T-cell (primary cell): ENCODE results near the gene DPP10. TPM values are rescaled to one million over a fixed set of nuclear protein-coding genes. Genes with fewer than 3 reads are reported as not detected.

Experiments
- ATAC-seq, 4 experiments: fragments of 200-7000 bp in 3 of 4; fragments of 150-1000 bp in 1 of 4; cut with Tn5 transposase; replicated peaks in 1 of 4; 1 replicate in 3 of 4; 2 replicates in 1 of 4; pipeline ENCODE4 v1.10.0; 2021; ENCODE audit warnings: moderate library complexity in 3 of 4, mild to moderate bottlenecking in 2 of 4, moderate number of reproducible peaks in 1 of 4
- CTCF ChIA-PET, 2 donors: fragments of 300-600 bp; sonication (Branson Sonifier 250); formaldehyde crosslinking; loops; one replicate each; lab custom pipeline; 2022; ENCODE audit warnings: antibody characterized with exemption in 2 of 2; lab: Charles Lee
- POLR2A ChIA-PET, 2 donors: fragments of 300-600 bp; sonication (Branson Sonifier 250); formaldehyde crosslinking; loops; one replicate each; lab custom pipeline; 2022; ENCODE audit warnings: antibody characterized with exemption in 2 of 2; lab: Charles Lee
- DNase-seq, 35 experiments: peaks; one replicate each; pipeline versions ENCODE4 v3.0.0 to v3.0.0-alpha.2; 2013 to 2023
- H3K27ac ChIP-seq: one replicate; pipeline ENCODE4 v1.5.1; 2013; ENCODE audit warnings: low read length
- H3K27me3 ChIP-seq, 2 experiments: replicated peaks in 1 of 2; 1 replicate in 1 of 2; 2 replicates in 1 of 2; pipeline versions ENCODE4 v1.6.1 to v1.7.0; 2013; ENCODE audit warnings: low read length in 1 of 2, mixed read lengths in 1 of 2; ENCODE audit not compliant: control insufficient read depth in 2 of 2, insufficient read depth in 2 of 2; ENCODE audit errors: extremely low read depth in 1 of 2
- H3K36me3 ChIP-seq, 2 donors: 1 replicate in 1 of 2; 2 replicates in 1 of 2; pipeline versions ENCODE4 v1.6.1 to v1.7.0; 2013; ENCODE audit warnings: low read length in 1 of 2; ENCODE audit not compliant: control insufficient read depth in 2 of 2, insufficient read depth in 1 of 2; ENCODE audit errors: extremely low read depth in 1 of 2
- H3K4me1 ChIP-seq, 2 experiments: 1 replicate in 1 of 2; 2 replicates in 1 of 2; pipeline versions ENCODE4 v1.6.1 to v1.7.0; 2013; ENCODE audit warnings: low read length in 2 of 2, mixed read lengths in 1 of 2; ENCODE audit not compliant: insufficient read depth in 2 of 2, control insufficient read depth in 1 of 2; ENCODE audit errors: extremely low read depth in 1 of 2
- H3K4me3 ChIP-seq, 2 donors: 1 replicate in 1 of 2; 2 replicates in 1 of 2; pipeline versions ENCODE4 v1.5.1 to v1.7.0; 2013; ENCODE audit warnings: mild to moderate bottlenecking in 2 of 2, low read length in 1 of 2, moderate library complexity in 1 of 2; ENCODE audit not compliant: control insufficient read depth in 1 of 2; ENCODE audit errors: extremely low read depth in 1 of 2
- H3K9me3 ChIP-seq: 2 replicates; pipeline ENCODE4 v1.7.0; 2013
- H3K27ac Mint-ChIP-seq, 2 donors: one replicate each; pipeline ENCODE4 v1.8.0; 2020 to 2021; ENCODE audit warnings: mild to moderate bottlenecking in 2 of 2, mixed read lengths in 2 of 2
- H3K27me3 Mint-ChIP-seq, 2 donors: one replicate each; pipeline ENCODE4 v1.8.0; 2021 to 2022; ENCODE audit warnings: mixed read lengths in 2 of 2
- H3K36me3 Mint-ChIP-seq: one replicate; pipeline ENCODE4 v1.8.0; 2021; ENCODE audit warnings: mixed read lengths
- H3K4me1 Mint-ChIP-seq, 3 donors: one replicate each; pipeline ENCODE4 v1.8.0; 2020 to 2022; ENCODE audit warnings: mixed read lengths in 3 of 3, mild to moderate bottlenecking in 1 of 3
- H3K4me3 Mint-ChIP-seq, 3 donors: one replicate each; pipeline ENCODE4 v1.8.0; 2020 to 2022; ENCODE audit warnings: mild to moderate bottlenecking in 3 of 3, mixed read lengths in 3 of 3, moderate library complexity in 3 of 3
- H3K9me3 Mint-ChIP-seq, 3 donors: one replicate each; pipeline ENCODE4 v1.8.0; 2020 to 2022; ENCODE audit warnings: mixed read lengths in 3 of 3
- WGBS: methylation state at CpG from one replicate; pipeline ENCODE4 v1.1.5; 2013; ENCODE audit warnings: missing lambda C conversion rate; ENCODE audit not compliant: insufficient coverage; 5-methylcytosine and 5-hydroxymethylcytosine counted together
- total RNA-seq, 35 experiments: library from RNA in 6 of 35; stranded (reverse) in 6 of 35; fragments of 120-200 nt in 1 of 35; gene quantifications; one replicate each; pipeline versions ENCODE4 v1.2.1 to v1.2.4 and lab custom pipeline; 2013 to 2026

DPP10 gene
- total RNA-seq, 5 donors from 2014 or later (not counting 1 experiment from before 2014, with no cell fraction given), result not detected

DNA sequence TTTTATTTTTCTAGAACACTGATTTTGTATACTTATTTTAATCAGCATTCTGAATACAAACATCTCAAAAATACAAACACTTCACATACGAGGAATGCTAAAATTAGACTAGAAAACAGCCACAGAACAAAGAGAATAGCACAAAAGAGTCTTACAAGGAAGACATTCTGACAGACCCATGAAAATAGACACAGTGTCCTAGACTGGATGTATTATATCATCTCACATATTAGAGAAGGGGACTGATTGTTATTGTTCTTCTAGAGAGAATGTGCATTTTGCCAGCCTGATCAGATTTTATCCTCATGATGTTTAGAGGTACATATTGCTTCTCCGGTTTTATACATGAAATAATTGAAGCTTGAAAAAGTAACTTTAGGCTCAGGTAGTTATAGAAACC lies 357.9 kb downstream of the DPP10 start:
- no peaks in the 10 kb centered on the region for H3K4me1 Mint-ChIP-seq

DNA sequence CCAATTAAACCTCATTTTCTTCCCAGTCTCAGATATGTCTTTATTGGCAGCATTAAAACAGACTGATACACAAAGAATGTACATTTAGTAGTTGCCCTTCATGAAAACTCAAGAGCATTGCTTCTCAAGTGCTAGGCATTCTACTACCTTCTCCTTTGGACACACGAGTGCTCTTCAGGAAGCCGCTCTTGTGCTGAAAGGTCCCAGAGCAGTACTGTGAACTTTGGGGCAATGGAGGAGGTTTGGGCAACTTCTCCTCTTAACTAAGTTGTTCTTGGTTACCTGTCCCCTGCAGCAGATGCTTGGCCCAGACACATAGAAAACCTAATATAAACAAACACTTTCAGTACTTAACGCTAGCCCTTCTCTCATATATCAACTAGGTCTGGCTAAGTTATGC lies 362.8 kb downstream of the DPP10 start:
- Mint-ChIP-seq H3K9me3 (no peaks in the 10 kb centered on the region), H3K27me3 (no peaks in the 10 kb centered on the region), H3K36me3 (no peaks in the 10 kb centered on the region), H3K4me3 (no peak overlapping the region), H3K4me1 (no peaks in the 10 kb centered on the region), H3K27ac (no peak overlapping the region)
- ChIA-PET CTCF (no interaction called here), POLR2A (no interaction called here)
- DNase-seq, result no peak
- no peak for ATAC-seq
- Histone ChIP-seq H3K4me1 (no peaks in the 10 kb centered on the region), H3K36me3 (no peaks in the 10 kb centered on the region), H3K27me3 (no peaks in the 10 kb centered on the region), H3K4me3 (no peak overlapping the region), H3K27ac (no peak overlapping the region), H3K9me3 (no peaks in the 10 kb centered on the region)
- WGBS, result 83% methylated on average over 3 of the region's 3 CpGs

More for the DNA sequence above, 357.9 kb downstream of the DPP10 start:
- no peak overlapping the region for H3K27ac Mint-ChIP-seq
- Histone ChIP-seq H3K4me1 (no peaks in the 10 kb centered on the region), H3K27me3 (no peaks in the 10 kb centered on the region), H3K36me3 (no peaks in the 10 kb centered on the region), H3K27ac (no peak overlapping the region), H3K4me3 (no peak overlapping the region), H3K9me3 (no peaks in the 10 kb centered on the region)
- H3K36me3 Mint-ChIP-seq, result no peaks in the 10 kb centered on the region
- ATAC-seq (no peak), DNase-seq (no peak)
- WGBS, result no CpG with 5 or more reads among the region's 2 CpGs
- CTCF ChIA-PET, result no interaction called here
- peaks cover 0 to 16% (median 4%) of the 10 kb centered on the region in 3 donors for H3K9me3 Mint-ChIP-seq
- no peak overlapping the region for H3K4me3 Mint-ChIP-seq
- POLR2A ChIA-PET, result no interaction called here
- no peaks in the 10 kb centered on the region for H3K27me3 Mint-ChIP-seq

DNA sequence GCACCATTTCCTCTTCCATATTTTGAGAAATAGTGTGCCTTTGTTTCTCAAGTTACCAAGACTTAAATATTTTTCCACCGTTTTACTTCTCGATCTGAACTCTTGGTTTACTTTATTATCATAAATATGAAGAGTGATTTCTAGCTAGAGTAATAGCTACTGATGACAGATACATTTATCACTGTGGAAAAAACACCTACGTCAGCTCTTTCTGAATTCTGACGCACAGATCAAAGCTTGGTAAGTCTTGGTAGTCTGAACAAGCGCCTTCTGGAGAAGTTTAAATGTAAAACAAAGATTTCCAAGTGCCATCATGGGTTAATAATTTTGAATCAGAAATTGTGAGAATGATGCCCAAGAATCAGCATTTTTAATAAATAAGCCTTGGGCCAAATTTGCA lies 367.7 kb downstream of the DPP10 start:
- no peaks in the 10 kb centered on the region for H3K36me3 ChIP-seq
- H3K4me1 ChIP-seq, result no peaks in the 10 kb centered on the region
- no peak for ATAC-seq
- H3K27me3 ChIP-seq, result no peaks in the 10 kb centered on the region
- Mint-ChIP-seq H3K9me3 (peaks cover 0 to 5% (median 0%) of the 10 kb centered on the region in 3 donors), H3K4me3 (no peak overlapping the region), H3K27ac (no peak overlapping the region), H3K27me3 (no peaks in the 10 kb centered on the region), H3K4me1 (peaks cover 0 to 4% (median 0%) of the 10 kb centered on the region in 3 donors), H3K36me3 (no peaks in the 10 kb centered on the region)
- no CpG with 5 or more reads among the region's 5 CpGs for WGBS
- ChIA-PET POLR2A (no interaction called here), CTCF (no interaction called here)
- H3K4me3 ChIP-seq, result no peak overlapping the region
- no peaks in the 10 kb centered on the region for H3K9me3 ChIP-seq
- no peak for DNase-seq
- H3K27ac ChIP-seq, result no peak overlapping the region

DNA sequence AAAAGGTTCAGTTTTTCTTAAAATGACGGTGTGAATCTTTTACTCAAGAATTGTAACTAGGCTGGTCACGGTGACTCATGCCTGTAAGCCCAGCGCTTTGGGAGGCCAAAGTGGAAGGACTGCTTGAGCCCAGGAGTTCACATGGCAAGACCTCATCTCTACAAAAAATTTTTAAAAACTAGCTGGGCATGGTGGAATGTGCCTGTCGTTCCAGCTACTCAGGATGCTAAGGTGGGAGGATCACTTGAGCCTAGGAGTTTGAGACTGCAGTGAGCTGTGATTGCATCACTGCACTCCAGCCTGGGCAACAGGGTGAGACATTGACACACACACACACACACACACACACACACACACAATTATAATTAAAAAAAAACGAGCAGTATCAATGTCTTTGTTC lies 369.8 kb downstream of the DPP10 start:
- H3K4me1 ChIP-seq, result no peaks in the 10 kb centered on the region
- WGBS, result 95% methylated on average over 2 of the region's 5 CpGs
- no peaks in the 10 kb centered on the region for H3K27me3 ChIP-seq
- Mint-ChIP-seq H3K9me3 (peaks cover 0 to 9% (median 0%) of the 10 kb centered on the region in 3 donors), H3K4me3 (no peak overlapping the region), H3K4me1 (peaks cover 0 to 4% (median 0%) of the 10 kb centered on the region in 3 donors), H3K27ac (no peak overlapping the region), H3K36me3 (no peaks in the 10 kb centered on the region), H3K27me3 (no peaks in the 10 kb centered on the region)
- CTCF ChIA-PET, result no interaction called here
- H3K36me3 ChIP-seq, result no peaks in the 10 kb centered on the region
- H3K4me3 ChIP-seq, result no peak overlapping the region
- no peaks in the 10 kb centered on the region for H3K9me3 ChIP-seq
- POLR2A ChIA-PET, result interaction anchor here in 1 of 2 donors (0.6 kb wide), 1 partner anchor 68 kb away, joined by 3 read pairs; no protein-coding TSS in a partner anchor
- H3K27ac ChIP-seq, result no peak overlapping the region
- DNase-seq (no peak), ATAC-seq (no peak)

GRCh38 chr2:114814355-114814754 lies 371.9 kb downstream of the DPP10 start:
- ChIA-PET POLR2A (no interaction called here), CTCF (no interaction called here)
- no peak overlapping the region for H3K27ac Mint-ChIP-seq
- H3K27me3 Mint-ChIP-seq, result no peaks in the 10 kb centered on the region
- Histone ChIP-seq H3K27ac (no peak overlapping the region), H3K9me3 (no peaks in the 10 kb centered on the region), H3K4me3 (no peak overlapping the region), H3K27me3 (no peaks in the 10 kb centered on the region), H3K36me3 (no peaks in the 10 kb centered on the region), H3K4me1 (no peaks in the 10 kb centered on the region)
- peaks cover 0 to 4% (median 0%) of the 10 kb centered on the region in 3 donors for H3K4me1 Mint-ChIP-seq
- no peaks in the 10 kb centered on the region for H3K36me3 Mint-ChIP-seq
- peaks cover 0 to 11% (median 0%) of the 10 kb centered on the region in 3 donors for H3K9me3 Mint-ChIP-seq
- no peak for ATAC-seq
- WGBS, result 20% methylated on average over 2 of the region's 6 CpGs
- no peak for DNase-seq
- H3K4me3 Mint-ChIP-seq, result no peak overlapping the region

GRCh38 chr2:114821055-114821454 lies 378.6 kb downstream of the DPP10 start:
- WGBS, result 78% methylated on average over 3 of the region's 3 CpGs
- DNase-seq (no peak), ATAC-seq (no peak)
- no peaks in the 10 kb centered on the region for H3K4me1 ChIP-seq
- ChIA-PET CTCF (no interaction called here), POLR2A (no interaction called here)
- H3K9me3 ChIP-seq, result no peaks in the 10 kb centered on the region
- Mint-ChIP-seq H3K27ac (no peak overlapping the region), H3K4me3 (no peak overlapping the region), H3K36me3 (no peaks in the 10 kb centered on the region), H3K27me3 (no peaks in the 10 kb centered on the region), H3K9me3 (peaks cover 0 to 7% (median 4%) of the 10 kb centered on the region in 3 donors), H3K4me1 (no peaks in the 10 kb centered on the region)
- no peaks in the 10 kb centered on the region for H3K36me3 ChIP-seq
- no peak overlapping the region for H3K4me3 ChIP-seq
- no peaks in the 10 kb centered on the region for H3K27me3 ChIP-seq
- H3K27ac ChIP-seq, result no peak overlapping the region

DNA sequence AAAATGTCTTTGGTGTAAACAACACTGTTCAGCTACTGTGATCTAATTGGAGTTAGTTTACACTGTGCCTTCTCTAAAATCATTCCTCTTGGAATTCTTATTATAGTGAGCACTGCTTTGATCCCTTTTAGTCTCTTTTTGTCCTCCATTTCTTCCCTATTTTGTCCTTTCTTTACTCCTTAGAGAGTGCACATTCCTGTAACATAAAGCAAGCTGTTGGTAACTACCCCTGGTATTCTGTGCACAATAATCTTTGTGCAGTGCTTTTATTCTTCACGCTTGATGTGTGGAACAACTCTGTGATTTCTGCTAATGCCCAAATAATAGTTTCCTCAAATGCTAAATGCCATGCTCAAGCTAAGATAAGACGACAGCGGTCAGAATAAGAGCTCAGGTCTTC lies 401.5 kb downstream of the DPP10 start:
- no CpG with 5 or more reads among the region's 3 CpGs for WGBS
- peaks cover 6 to 10% (median 9%) of the 10 kb centered on the region in 3 donors for H3K9me3 Mint-ChIP-seq
- ATAC-seq, result no peak
- Histone ChIP-seq H3K27me3 (no peaks in the 10 kb centered on the region), H3K4me3 (no peak overlapping the region), H3K4me1 (no peaks in the 10 kb centered on the region), H3K36me3 (no peaks in the 10 kb centered on the region), H3K27ac (no peak overlapping the region), H3K9me3 (no peaks in the 10 kb centered on the region)
- no peaks in the 10 kb centered on the region for H3K36me3 Mint-ChIP-seq
- no peak overlapping the region for H3K27ac Mint-ChIP-seq
- no peak for DNase-seq
- no peaks in the 10 kb centered on the region for H3K27me3 Mint-ChIP-seq
- POLR2A ChIA-PET, result no interaction called here
- no peak overlapping the region for H3K4me3 Mint-ChIP-seq
- CTCF ChIA-PET, result no interaction called here
- no peaks in the 10 kb centered on the region for H3K4me1 Mint-ChIP-seq
